Measurements from ENCODE around the gene PAPLN. TPM values are rescaled to one million over a fixed set of nuclear protein-coding genes. Genes with fewer than 3 reads are reported as not detected.
"Not testable (repeated sequence)": the region's sequence is repeated elsewhere in the genome, so short reads cannot be mapped to it uniquely, and the experiment has no call there.

PAPLN gene
- 1.2 TPM for polyA plus RNA-seq (ENCODE audit: insufficient read length)

GRCh38 chr14:73237219-73237785 is at the start of gene PAPLN:
TSS of gene PAPLN (plus strand) at chr14:73237506. CDS start at chr14:73239779, 2,273 bp downstream.
- no peak for DNase-seq (ENCODE audit: low read depth)

- no peak for DNase-seq (ENCODE audit: low read depth)
Observed at GRCh38 chr14:73188501-73188911, 48.8 kb upstream of the PAPLN start.

GRCh38 chr14:73189651-73190050 is 47.7 kb upstream of the PAPLN start:
- DNase-seq (ENCODE audit: low read depth) = no peak

GRCh38 chr14:73191441-73191840 is 45.9 kb upstream of the PAPLN start:
- DNase-seq (ENCODE audit: low read depth) = no peak

GRCh38 chr14:73194306-73194705 is 43.0 kb upstream of the PAPLN start:
- not testable (repeated sequence) for DNase-seq (ENCODE audit: low read depth)

- no peak for DNase-seq (ENCODE audit: low read depth)
Observed at GRCh38 chr14:73198253-73198652, 39.1 kb upstream of the PAPLN start.

GRCh38 chr14:73203527-73203926 is 33.8 kb upstream of the PAPLN start:
- no peak for DNase-seq (ENCODE audit: low read depth)

GRCh38 chr14:73207615-73208014 is 29.7 kb upstream of the PAPLN start:
- no peak for DNase-seq (ENCODE audit: low read depth)

- DNase-seq (ENCODE audit: low read depth) = no peak
Observed at GRCh38 chr14:73208390-73208789, 28.9 kb upstream of the PAPLN start.

- DNase-seq (ENCODE audit: low read depth) = no peak
Observed at GRCh38 chr14:73208846-73209245, 28.5 kb upstream of the PAPLN start.

GRCh38 chr14:73209953-73210352 is 27.4 kb upstream of the PAPLN start:
- no peak for DNase-seq (ENCODE audit: low read depth)

GRCh38 chr14:73211251-73212040 is 25.9 kb upstream of the PAPLN start:
- DNase-seq (ENCODE audit: low read depth) = no peak

- no peak for DNase-seq (ENCODE audit: low read depth)
Observed at GRCh38 chr14:73216030-73216429, 21.3 kb upstream of the PAPLN start.

- no peak for DNase-seq (ENCODE audit: low read depth)
Observed at GRCh38 chr14:73217411-73217810, 19.9 kb upstream of the PAPLN start.

- DNase-seq (ENCODE audit: low read depth) = no peak
Observed at GRCh38 chr14:73220061-73220460, 17.2 kb upstream of the PAPLN start.

- no peak for DNase-seq (ENCODE audit: low read depth)
Observed at GRCh38 chr14:73220634-73221033, 16.7 kb upstream of the PAPLN start.

GRCh38 chr14:73221945-73222344 is 15.4 kb upstream of the PAPLN start:
- no peak for DNase-seq (ENCODE audit: low read depth)

- no peak for DNase-seq (ENCODE audit: low read depth)
Observed at GRCh38 chr14:73223049-73223448, 14.3 kb upstream of the PAPLN start.

GRCh38 chr14:73225496-73225895 is 11.8 kb upstream of the PAPLN start:
- no peak for DNase-seq (ENCODE audit: low read depth)

GRCh38 chr14:73227812-73228781 is 9.2 kb upstream of the PAPLN start:
- DNase-seq (ENCODE audit: low read depth) = peak; percentile 48

GRCh38 chr14:73230051-73230450 is 7.3 kb upstream of the PAPLN start:
- DNase-seq (ENCODE audit: low read depth) = no peak
